ENCODE results near the gene FANCI. TPM values are rescaled to one million over a fixed set of nuclear protein-coding genes. Genes with fewer than 3 reads are reported as not detected.
"Not testable (repeated sequence)": the region's sequence is repeated elsewhere in the genome, so short reads cannot be mapped to it uniquely, and the experiment has no call there.

The FANCI gene
- polyA plus RNA-seq, 6 donors from 2014 or later = 2.6 to 8.2 (median 5.1) TPM

DNA sequence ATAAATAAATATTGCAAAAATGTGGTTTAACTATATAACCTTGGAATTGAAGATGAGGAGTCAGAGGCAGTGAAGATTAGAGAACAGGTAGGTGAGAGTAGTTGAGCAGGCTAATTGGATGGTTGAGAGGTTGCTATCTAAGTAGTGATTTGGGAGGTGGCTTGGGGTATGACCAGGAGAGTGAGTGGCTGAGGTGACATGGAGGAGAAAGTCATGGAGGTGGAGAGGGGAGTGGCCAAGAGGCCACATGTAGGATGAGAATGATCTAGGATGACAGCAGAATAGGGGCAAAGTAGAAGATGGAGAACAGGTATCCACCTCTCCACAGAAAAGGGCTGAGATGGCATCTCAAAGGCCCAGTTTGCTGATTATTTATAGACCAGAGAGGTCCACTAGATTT is 11.9 kb upstream of the FANCI start:
- H3K4me3 Mint-ChIP-seq = no peak overlapping the region
- no peak for DNase-seq
- peaks cover 13 to 62% (median 44%) of the 10 kb centered on the region in 3 donors for H3K27me3 Mint-ChIP-seq
- no peaks in the 10 kb centered on the region for H3K9me3 Mint-ChIP-seq
- no peaks in the 10 kb centered on the region for H3K36me3 Mint-ChIP-seq
- H3K4me1 Mint-ChIP-seq = no peaks in the 10 kb centered on the region
- H3K27ac Mint-ChIP-seq = peak overlapping the region in 1 of 6 donors; percentile 0
- ATAC-seq (ENCODE audit: low read depth in 2 of 2) = no peak

DNA sequence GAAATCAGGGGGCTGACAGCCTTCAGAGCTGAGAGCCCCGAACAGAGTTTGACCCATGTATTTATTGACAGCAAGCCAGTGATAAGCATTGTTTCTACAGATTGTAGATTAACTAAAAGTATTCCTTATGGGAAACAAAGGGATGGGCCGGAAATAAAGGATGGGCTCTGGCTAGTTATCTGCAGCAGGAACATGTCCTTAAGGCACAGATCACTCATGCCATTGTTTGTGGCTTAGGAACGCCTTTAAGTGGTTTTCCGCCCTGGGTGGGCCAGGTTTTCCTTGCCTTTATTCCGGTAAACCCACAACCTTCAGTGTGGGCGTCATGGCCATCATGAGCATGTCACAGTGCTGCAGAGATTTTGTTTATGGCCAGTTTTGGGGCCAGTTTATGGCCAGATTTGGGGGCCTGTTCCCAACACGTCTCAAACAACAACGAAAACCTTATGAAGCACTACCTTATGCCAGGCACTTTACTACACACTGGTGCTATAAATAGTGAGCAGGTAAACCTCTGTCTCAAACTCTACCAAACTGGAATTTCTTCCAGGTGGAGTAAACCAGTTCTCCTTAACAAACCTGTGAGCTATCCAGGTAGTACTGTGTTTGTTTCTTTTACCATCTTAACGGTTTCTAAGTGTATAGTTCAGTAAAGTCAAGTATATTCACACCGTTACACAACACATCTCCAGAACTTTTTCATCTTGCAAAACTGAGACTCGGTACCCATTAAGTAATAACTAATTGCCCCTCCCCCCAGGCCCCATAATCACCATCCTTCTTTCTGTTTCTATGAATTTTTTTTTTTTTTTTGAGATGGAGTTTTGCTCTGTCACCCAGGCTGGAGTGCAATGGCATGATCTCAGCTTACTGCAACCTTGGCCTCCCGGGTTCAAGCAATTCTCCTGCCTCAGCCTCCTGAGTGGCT is 3.6 kb upstream of the FANCI start:
- H3K36me3 Mint-ChIP-seq; H3K9me3 Mint-ChIP-seq; H3K27ac Mint-ChIP-seq; DNase-seq; ATAC-seq (ENCODE audit: low read depth in 2 of 2): not testable (repeated sequence)
- Mint-ChIP-seq H3K4me3 (peak overlapping the region in 1 of 8 donors; percentile 7), H3K27me3 (peaks cover 4 to 10% (median 10%) of the 10 kb centered on the region in 3 donors), H3K4me1 (peaks cover 9 to 24% (median 22%) of the 10 kb centered on the region in 3 donors)

GRCh38 chr15:89243046-89243690 is 611 bp upstream of the FANCI start:
- no peaks in the 10 kb centered on the region for H3K36me3 Mint-ChIP-seq
- DNase-seq (no peak), ATAC-seq (ENCODE audit: low read depth in 2 of 2) (peak in 1 of 2 donors; percentile 1)
- no peaks in the 10 kb centered on the region for H3K27me3 Mint-ChIP-seq
- H3K27ac Mint-ChIP-seq = peak overlapping the region in 4 of 6 donors; percentile 37 to 94 (median 56)
- H3K9me3 Mint-ChIP-seq = no peaks in the 10 kb centered on the region
- peak overlapping the region; percentile 85 to 98 (median 96) for H3K4me3 Mint-ChIP-seq
- H3K4me1 Mint-ChIP-seq = peaks cover 16 to 30% (median 30%) of the 10 kb centered on the region in 3 donors

DNA sequence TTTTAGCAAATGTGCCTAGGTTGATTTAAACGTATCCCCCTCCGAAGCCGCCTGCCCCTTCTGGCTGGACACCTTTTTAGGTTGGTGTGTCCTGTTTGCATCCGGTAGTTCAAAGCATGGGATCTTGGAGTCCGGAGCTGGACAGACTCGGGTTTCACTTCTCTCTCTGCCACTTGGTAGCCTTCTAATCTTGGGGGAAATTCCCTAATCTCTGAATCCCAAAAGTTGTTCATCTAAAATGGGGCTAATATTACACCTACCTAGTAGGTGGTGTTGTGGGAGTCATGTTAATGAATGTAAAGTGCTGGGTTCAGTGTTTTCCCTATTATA is 760 bp downstream of the FANCI start:
- Mint-ChIP-seq H3K4me1 (peaks cover 16 to 30% (median 30%) of the 10 kb centered on the region in 3 donors), H3K4me3 (peak overlapping the region; percentile 85 to 98 (median 96)), H3K27ac (peak overlapping the region in 4 of 6 donors; percentile 37 to 94 (median 70)), H3K27me3 (no peaks in the 10 kb centered on the region), H3K9me3 (no peaks in the 10 kb centered on the region), H3K36me3 (no peaks in the 10 kb centered on the region)
- ATAC-seq (ENCODE audit: low read depth in 2 of 2) (no peak), DNase-seq (no peak)

DNA sequence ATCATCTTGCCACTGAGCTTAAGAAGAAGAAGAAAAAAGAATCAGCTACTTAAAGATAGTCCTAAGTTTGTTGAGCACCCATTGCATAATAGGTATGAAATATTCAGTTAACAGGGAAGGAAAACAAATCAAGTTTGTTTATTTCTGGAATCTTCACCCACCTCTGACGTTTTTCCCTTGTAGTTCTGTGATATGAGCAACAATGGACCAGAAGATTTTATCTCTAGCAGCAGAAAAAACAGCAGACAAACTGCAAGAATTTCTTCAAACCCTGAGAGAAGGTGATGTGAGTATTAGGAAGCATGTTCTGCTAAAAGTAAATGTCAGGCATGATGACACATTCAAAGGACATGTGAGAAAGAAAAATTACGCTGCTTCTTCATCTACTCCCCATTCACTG is 3.7 kb downstream of the FANCI start:
- no peaks in the 10 kb centered on the region for H3K27me3 Mint-ChIP-seq
- H3K9me3 Mint-ChIP-seq = no peaks in the 10 kb centered on the region
- H3K27ac Mint-ChIP-seq = no peak overlapping the region
- H3K4me1 Mint-ChIP-seq = peaks cover 16 to 30% (median 30%) of the 10 kb centered on the region in 3 donors
- no peaks in the 10 kb centered on the region for H3K36me3 Mint-ChIP-seq
- no peak overlapping the region for H3K4me3 Mint-ChIP-seq
- DNase-seq = no peak
- ATAC-seq (ENCODE audit: low read depth in 2 of 2) = no peak

DNA sequence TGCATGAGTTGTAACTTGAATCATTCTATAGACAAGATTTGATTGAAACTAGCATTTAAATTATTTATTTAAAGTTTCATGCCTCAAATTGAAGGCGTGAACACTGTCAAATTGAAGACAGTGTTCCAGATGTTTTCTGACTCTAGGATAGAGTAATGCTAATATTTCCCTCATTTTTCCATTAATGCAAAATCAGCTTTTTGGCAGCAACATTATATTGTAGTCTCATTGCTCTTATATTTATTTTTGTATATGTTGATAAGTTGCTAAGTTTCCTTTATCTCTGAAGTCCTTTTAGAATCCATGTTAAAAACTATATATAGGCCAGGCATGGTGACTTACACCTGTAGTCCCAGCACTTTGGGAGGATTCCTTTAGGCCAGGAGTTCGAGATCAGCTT is 4.8 kb downstream of the FANCI start:
- DNase-seq (no peak), ATAC-seq (ENCODE audit: low read depth in 2 of 2) (no peak)
- no peaks in the 10 kb centered on the region for H3K9me3 Mint-ChIP-seq
- peaks cover 16 to 22% (median 20%) of the 10 kb centered on the region in 3 donors for H3K4me1 Mint-ChIP-seq
- no peak overlapping the region for H3K4me3 Mint-ChIP-seq
- H3K27ac Mint-ChIP-seq = no peak overlapping the region
- no peaks in the 10 kb centered on the region for H3K36me3 Mint-ChIP-seq
- H3K27me3 Mint-ChIP-seq = no peaks in the 10 kb centered on the region

GRCh38 chr15:89250142-89250541 is 6.4 kb downstream of the FANCI start:
- not testable (repeated sequence) for H3K9me3 Mint-ChIP-seq; H3K4me3 Mint-ChIP-seq; H3K36me3 Mint-ChIP-seq; H3K27me3 Mint-ChIP-seq; H3K4me1 Mint-ChIP-seq; DNase-seq; ATAC-seq (ENCODE audit: low read depth in 2 of 2); H3K27ac Mint-ChIP-seq

GRCh38 chr15:89277281-89277680 is 33.5 kb downstream of the FANCI start:
- H3K36me3 Mint-ChIP-seq; H3K27me3 Mint-ChIP-seq; H3K4me3 Mint-ChIP-seq; ATAC-seq (ENCODE audit: low read depth in 2 of 2); H3K4me1 Mint-ChIP-seq; H3K27ac Mint-ChIP-seq; DNase-seq; H3K9me3 Mint-ChIP-seq: not testable (repeated sequence)

- no peak overlapping the region for H3K27ac Mint-ChIP-seq
- DNase-seq (no peak), ATAC-seq (ENCODE audit: low read depth in 2 of 2) (no peak)
- H3K36me3 Mint-ChIP-seq = no peaks in the 10 kb centered on the region
- no peaks in the 10 kb centered on the region for H3K9me3 Mint-ChIP-seq
- H3K27me3 Mint-ChIP-seq = no peaks in the 10 kb centered on the region
- H3K4me1 Mint-ChIP-seq = no peaks in the 10 kb centered on the region
- no peak overlapping the region for H3K4me3 Mint-ChIP-seq
These were observed 34.5 kb downstream of the FANCI start for GRCh38 chr15:89278307-89278706.

DNA sequence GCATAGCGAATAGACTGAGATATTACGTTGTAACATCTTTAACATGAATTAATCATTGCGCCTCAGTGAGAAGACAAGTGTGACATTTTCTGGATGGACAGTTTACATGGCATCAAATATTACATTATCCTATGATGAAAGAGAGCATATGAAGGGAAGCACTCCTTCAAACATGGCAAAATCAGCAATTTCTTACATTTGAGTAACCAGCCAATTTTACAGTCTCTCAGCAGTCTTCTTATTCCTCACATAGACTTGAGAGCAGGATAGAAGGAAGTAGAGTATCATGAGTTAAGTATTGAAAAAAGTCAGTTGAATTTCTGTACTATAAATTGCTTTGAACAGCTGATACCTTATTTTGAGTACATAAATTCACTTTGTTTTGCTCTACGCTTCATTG is 38.9 kb downstream of the FANCI start:
- no peak overlapping the region for H3K27ac Mint-ChIP-seq
- no peak overlapping the region for H3K4me3 Mint-ChIP-seq
- no peaks in the 10 kb centered on the region for H3K27me3 Mint-ChIP-seq
- ATAC-seq (ENCODE audit: low read depth in 2 of 2) (no peak), DNase-seq (no peak)
- peaks cover 0 to 9% (median 3%) of the 10 kb centered on the region in 7 donors for H3K9me3 Mint-ChIP-seq
- peaks cover 6 to 7% of the 10 kb centered on the region in 2 donors for H3K36me3 Mint-ChIP-seq
- no peaks in the 10 kb centered on the region for H3K4me1 Mint-ChIP-seq

GRCh38 chr15:89283201-89283600 is 39.4 kb downstream of the FANCI start:
- DNase-seq = no peak
- Mint-ChIP-seq H3K27ac (no peak overlapping the region), H3K4me1 (no peaks in the 10 kb centered on the region), H3K4me3 (no peak overlapping the region), H3K27me3 (no peaks in the 10 kb centered on the region), H3K9me3 (peaks cover 0 to 9% (median 3%) of the 10 kb centered on the region in 7 donors), H3K36me3 (peaks cover 6 to 9% of the 10 kb centered on the region in 2 donors)
- ATAC-seq (ENCODE audit: low read depth in 2 of 2) = no peak

GRCh38 chr15:89291934-89292438 is 48.2 kb downstream of the FANCI start:
- Mint-ChIP-seq H3K27ac (no peak overlapping the region), H3K4me3 (no peak overlapping the region), H3K4me1 (no peaks in the 10 kb centered on the region), H3K9me3 (peaks cover 0 to 4% (median 0%) of the 10 kb centered on the region in 7 donors), H3K27me3 (no peaks in the 10 kb centered on the region), H3K36me3 (peaks cover 8 to 26% of the 10 kb centered on the region in 2 donors)
- DNase-seq (no peak), ATAC-seq (ENCODE audit: low read depth in 2 of 2) (no peak)

DNA sequence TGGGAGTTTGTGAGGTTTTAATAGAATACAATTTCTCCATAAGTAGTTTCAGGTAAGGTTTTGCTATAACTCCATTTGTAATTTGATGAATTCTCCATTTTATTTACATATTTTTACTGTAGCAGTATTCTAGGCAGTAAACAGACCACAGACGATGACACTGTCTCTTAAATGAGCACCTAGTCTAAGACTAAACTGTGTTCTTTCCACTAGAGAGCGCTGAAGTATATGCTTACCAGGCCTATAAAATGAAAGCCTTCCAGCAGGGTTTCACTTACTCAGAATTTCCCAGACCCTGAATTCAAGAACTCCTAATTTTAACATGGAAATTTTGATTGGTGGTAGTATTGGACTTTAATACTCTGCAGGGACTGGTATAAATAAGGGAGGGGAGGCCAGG is 49.2 kb downstream of the FANCI start:
- no peak for ATAC-seq (ENCODE audit: low read depth in 2 of 2)
- peaks cover 0 to 4% (median 0%) of the 10 kb centered on the region in 7 donors for H3K9me3 Mint-ChIP-seq
- H3K27me3 Mint-ChIP-seq = no peaks in the 10 kb centered on the region
- no peaks in the 10 kb centered on the region for H3K4me1 Mint-ChIP-seq
- no peak overlapping the region for H3K4me3 Mint-ChIP-seq
- no peak overlapping the region for H3K27ac Mint-ChIP-seq
- no peak for DNase-seq
- peaks cover under 1 to 22% of the 10 kb centered on the region in 2 donors for H3K36me3 Mint-ChIP-seq

GRCh38 chr15:89299896-89300295 is 56.1 kb downstream of the FANCI start:
- H3K36me3 Mint-ChIP-seq = peaks cover 8 to 16% of the 10 kb centered on the region in 2 donors
- no peaks in the 10 kb centered on the region for H3K4me1 Mint-ChIP-seq
- no peak overlapping the region for H3K4me3 Mint-ChIP-seq
- DNase-seq (no peak), ATAC-seq (ENCODE audit: low read depth in 2 of 2) (no peak)
- H3K27me3 Mint-ChIP-seq = no peaks in the 10 kb centered on the region
- peaks cover 0 to 11% (median 3%) of the 10 kb centered on the region in 7 donors for H3K9me3 Mint-ChIP-seq
- H3K27ac Mint-ChIP-seq = no peak overlapping the region

Data from naive B cell (primary cell).